Stromal cell of bone marrow (primary cell): ENCODE measurements around the gene FOXK2.

ENCODE experiments used
- DNase-seq: peaks from one replicate; pipeline ENCODE4 v3.0.0-alpha.2; 2012; ENCODE audit warnings: low read depth

Gene FOXK2

GRCh38 chr17:82518826-82519810 is at the start of gene FOXK2:
TSS of gene FOXK2 (plus strand) at chr17:82519732. CDS start at chr17:82519889, 157 bp downstream.
- DNase-seq = peak; percentile 89

- no peak for DNase-seq
Measured at GRCh38 chr17:82470065-82470464, 49.5 kb upstream of the FOXK2 start.

GRCh38 chr17:82474223-82475010 is 45.1 kb upstream of the FOXK2 start:
- no peak for DNase-seq

- DNase-seq = no peak
Measured at GRCh38 chr17:82475458-82475857, 44.1 kb upstream of the FOXK2 start.

GRCh38 chr17:82477934-82478333 is 41.6 kb upstream of the FOXK2 start:
- no peak for DNase-seq

- no peak for DNase-seq
Measured at GRCh38 chr17:82479602-82480001, 39.9 kb upstream of the FOXK2 start.

GRCh38 chr17:82480318-82480717 is 39.2 kb upstream of the FOXK2 start:
- no peak for DNase-seq

- no peak for DNase-seq
Measured at GRCh38 chr17:82483204-82483660, 36.3 kb upstream of the FOXK2 start.

GRCh38 chr17:82483836-82484235 is 35.7 kb upstream of the FOXK2 start:
- no peak for DNase-seq

GRCh38 chr17:82486231-82487094 is 33.1 kb upstream of the FOXK2 start:
- DNase-seq = no peak

GRCh38 chr17:82487910-82488309 is 31.6 kb upstream of the FOXK2 start:
- DNase-seq = no peak

- DNase-seq = peak; percentile 82
Measured at GRCh38 chr17:82489117-82489516, 30.4 kb upstream of the FOXK2 start.

GRCh38 chr17:82489851-82490511 is 29.6 kb upstream of the FOXK2 start:
- DNase-seq = no peak

- no peak for DNase-seq
Measured at GRCh38 chr17:82490512-82491195, 28.9 kb upstream of the FOXK2 start.

- no peak for DNase-seq
Measured at GRCh38 chr17:82491196-82491530, 28.4 kb upstream of the FOXK2 start.

GRCh38 chr17:82491533-82491932 is 28.0 kb upstream of the FOXK2 start:
- no peak for DNase-seq

GRCh38 chr17:82492643-82493225 is 26.8 kb upstream of the FOXK2 start:
- peak; percentile 62 for DNase-seq

- no peak for DNase-seq
Measured at GRCh38 chr17:82493226-82493781, 26.2 kb upstream of the FOXK2 start.

- peak; percentile 77 for DNase-seq
Measured at GRCh38 chr17:82494236-82495055, 25.1 kb upstream of the FOXK2 start.
